ENCODE measurements around the gene CADM2.

DNA sequence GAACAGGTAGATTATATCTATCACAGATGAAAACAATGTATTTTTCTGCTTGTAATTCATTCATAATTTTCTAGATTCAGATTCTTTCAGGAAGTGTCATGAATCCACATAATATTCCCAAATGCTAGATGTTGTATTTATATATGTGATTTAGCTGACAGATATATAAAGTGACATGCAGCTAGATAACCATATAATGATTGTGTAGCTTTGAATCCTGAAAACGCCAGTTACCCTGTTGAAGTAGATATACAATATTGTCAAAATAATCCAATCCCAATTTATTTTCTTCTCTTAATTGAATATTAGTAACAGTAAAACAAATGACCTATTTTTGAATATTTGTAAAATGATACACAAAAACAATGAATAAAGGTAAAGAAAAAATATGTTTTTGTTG is 738.4 kb downstream of the CADM2 start:
- TF ChIP-seq, protein P1, sequence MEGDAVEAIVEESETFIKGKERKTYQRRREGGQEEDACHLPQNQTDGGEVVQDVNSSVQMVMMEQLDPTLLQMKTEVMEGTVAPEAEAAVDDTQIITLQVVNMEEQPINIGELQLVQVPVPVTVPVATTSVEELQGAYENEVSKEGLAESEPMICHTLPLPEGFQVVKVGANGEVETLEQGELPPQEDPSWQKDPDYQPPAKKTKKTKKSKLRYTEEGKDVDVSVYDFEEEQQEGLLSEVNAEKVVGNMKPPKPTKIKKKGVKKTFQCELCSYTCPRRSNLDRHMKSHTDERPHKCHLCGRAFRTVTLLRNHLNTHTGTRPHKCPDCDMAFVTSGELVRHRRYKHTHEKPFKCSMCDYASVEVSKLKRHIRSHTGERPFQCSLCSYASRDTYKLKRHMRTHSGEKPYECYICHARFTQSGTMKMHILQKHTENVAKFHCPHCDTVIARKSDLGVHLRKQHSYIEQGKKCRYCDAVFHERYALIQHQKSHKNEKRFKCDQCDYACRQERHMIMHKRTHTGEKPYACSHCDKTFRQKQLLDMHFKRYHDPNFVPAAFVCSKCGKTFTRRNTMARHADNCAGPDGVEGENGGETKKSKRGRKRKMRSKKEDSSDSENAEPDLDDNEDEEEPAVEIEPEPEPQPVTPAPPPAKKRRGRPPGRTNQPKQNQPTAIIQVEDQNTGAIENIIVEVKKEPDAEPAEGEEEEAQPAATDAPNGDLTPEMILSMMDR (IDR thresholded peaks at IDR 0.05), result no peak
- TF ChIP-seq EZH2 (IDR thresholded peaks at IDR 0.05), result no peak

Data from neural progenitor cell (in vitro differentiated cells).